Mesenchymal stem cell (in vitro differentiated cells and primary cell): ENCODE measurements around the gene MED13L.
A peak's percentile ranks its signal among the peaks of the same experiment; 100 is the strongest.

Experiments used
- DNase-seq: peaks from one replicate; pipeline ENCODE4 v3.0.0-alpha.2; 2013
- H2AFZ ChIP-seq: one replicate; pipeline ENCODE4 v1.6.1; 2013; ENCODE audit warnings: low read depth, mild to moderate bottlenecking, control low read depth, inconsistent platforms, low read length, moderate library complexity
- H2AK5ac ChIP-seq: 2 replicates; pipeline ENCODE4 v1.6.1; 2013; ENCODE audit warnings: low read length, moderate library complexity, mild to moderate bottlenecking, inconsistent platforms; ENCODE audit not compliant: severe bottlenecking
- H2BK120ac ChIP-seq: one replicate; pipeline ENCODE4 v1.6.1; 2013; ENCODE audit warnings: low read depth, mild to moderate bottlenecking, inconsistent platforms, low read length, moderate library complexity
- H2BK12ac ChIP-seq, 2 experiments: one replicate each; pipeline ENCODE4 v1.6.1; 2013; ENCODE audit warnings: inconsistent platforms in 2 of 2, low read length in 2 of 2, mild to moderate bottlenecking in 2 of 2, moderate library complexity in 2 of 2, control low read depth in 1 of 2
- H2BK15ac ChIP-seq: one replicate; pipeline ENCODE4 v1.6.1; 2013; ENCODE audit warnings: mild to moderate bottlenecking, low read depth, inconsistent platforms; ENCODE audit not compliant: poor library complexity, severe bottlenecking
- H2BK5ac ChIP-seq: 2 replicates; pipeline ENCODE4 v1.6.1; 2013; ENCODE audit warnings: low read depth, mild to moderate bottlenecking, low read length, control low read depth, inconsistent platforms; ENCODE audit not compliant: poor library complexity, severe bottlenecking
- H3K14ac ChIP-seq, 2 experiments: one replicate each; pipeline ENCODE4 v1.6.1; 2013; ENCODE audit warnings: inconsistent platforms in 2 of 2, low read length in 2 of 2, control low read depth in 1 of 2, mild to moderate bottlenecking in 1 of 2, moderate library complexity in 1 of 2
- H3K18ac ChIP-seq, 2 experiments: one replicate each; pipeline ENCODE4 v1.6.1; 2013; ENCODE audit warnings: inconsistent platforms in 2 of 2, low read length in 2 of 2, control low read depth in 1 of 2, low read depth in 1 of 2, mild to moderate bottlenecking in 1 of 2
- H3K23ac ChIP-seq, 2 experiments: one replicate each; pipeline ENCODE4 v1.6.1; 2013; ENCODE audit warnings: inconsistent platforms in 2 of 2, low read length in 2 of 2, mild to moderate bottlenecking in 2 of 2, moderate library complexity in 2 of 2, control low read depth in 1 of 2
- H3K27ac ChIP-seq: 2 replicates; pipeline ENCODE4 v1.5.1; 2013; ENCODE audit warnings: mild to moderate bottlenecking, moderate library complexity, low read length, control low read depth, inconsistent platforms; ENCODE audit not compliant: poor library complexity, severe bottlenecking
- H3K27me3 ChIP-seq, 2 experiments: 2 replicates each; pipeline versions ENCODE4 v1.6.1 to v1.7.0; 2013; ENCODE audit warnings: low read length in 2 of 2, mild to moderate bottlenecking in 2 of 2, moderate library complexity in 2 of 2, control low read depth in 1 of 2, inconsistent platforms in 1 of 2; ENCODE audit not compliant: control insufficient read depth in 1 of 2, insufficient read depth in 1 of 2
- H3K36me3 ChIP-seq, 2 experiments: 2 replicates each; pipeline versions ENCODE4 v1.6.1 to v1.7.0; 2013; ENCODE audit warnings: low read length in 2 of 2, control low read depth in 1 of 2, inconsistent platforms in 1 of 2, low read depth in 1 of 2, mild to moderate bottlenecking in 1 of 2; ENCODE audit not compliant: insufficient read depth in 2 of 2, control insufficient read depth in 1 of 2
- H3K4ac ChIP-seq, 2 experiments: one replicate each; pipeline ENCODE4 v1.6.1; 2013; ENCODE audit warnings: inconsistent platforms in 2 of 2, low read length in 2 of 2, mild to moderate bottlenecking in 2 of 2, moderate library complexity in 2 of 2, control low read depth in 1 of 2, low read depth in 1 of 2
- H3K4me1 ChIP-seq: 2 replicates; pipeline ENCODE4 v1.6.1; 2013; ENCODE audit warnings: low read depth, low read length, control low read depth; ENCODE audit not compliant: control insufficient read depth, insufficient read depth
- H3K4me2 ChIP-seq: 2 replicates; pipeline ENCODE4 v1.6.1; 2013; ENCODE audit warnings: low read length, mild to moderate bottlenecking, inconsistent platforms; ENCODE audit not compliant: poor library complexity, severe bottlenecking
- H3K4me3 ChIP-seq, 2 experiments: 2 replicates each; pipeline versions ENCODE4 v1.5.1 to v1.7.0; 2013; ENCODE audit warnings: low read length in 2 of 2, mild to moderate bottlenecking in 2 of 2, control low read depth in 1 of 2, low read depth in 1 of 2; ENCODE audit not compliant: insufficient read depth in 1 of 2
- H3K79me1 ChIP-seq: replicated peaks from 2 replicates; pipeline ENCODE4 v1.6.1; 2013; ENCODE audit warnings: mild to moderate bottlenecking, control low read depth, low read length, inconsistent platforms; ENCODE audit not compliant: poor library complexity, severe bottlenecking
- H3K9ac ChIP-seq: 2 replicates; pipeline ENCODE4 v1.7.0; 2013; ENCODE audit warnings: mild to moderate bottlenecking, low read length, moderate library complexity
- H3K9me3 ChIP-seq: 2 replicates; pipeline ENCODE4 v1.7.0; 2013; ENCODE audit warnings: mild to moderate bottlenecking, low read length; ENCODE audit not compliant: control insufficient read depth
- H4K8ac ChIP-seq: one replicate; pipeline ENCODE4 v1.6.1; 2013; ENCODE audit warnings: inconsistent platforms, mild to moderate bottlenecking, low read length, moderate library complexity
- H4K91ac ChIP-seq: one replicate; pipeline ENCODE4 v1.6.1; 2013; ENCODE audit warnings: mild to moderate bottlenecking, low read length, inconsistent platforms
- WGBS: methylation state at CpG from one replicate; pipeline ENCODE4 v1.1.7; 2013; ENCODE audit warnings: mixed read lengths; 5-methylcytosine and 5-hydroxymethylcytosine counted together

The MED13L gene

GRCh38 chr12:115988625-115989563 lies 288.6 kb downstream of the MED13L start:
- no peak for DNase-seq
- WGBS = 79% methylated on average over 8 of the region's 8 CpGs
- no peak overlapping the region for H2AK5ac ChIP-seq

GRCh38 chr12:115988212-115988611 lies 289.3 kb downstream of the MED13L start:
- no peak for DNase-seq
- Histone ChIP-seq H2AFZ (no peak overlapping the region), H3K36me3 (peaks cover 22 to 92% of the 10 kb centered on the region in 2 experiments), H3K18ac (no peak overlapping the region), H3K27ac (no peak overlapping the region), H4K91ac (no peak overlapping the region), H3K79me1 (peaks cover 37% of the 10 kb centered on the region), H2BK12ac (no peak overlapping the region), H3K4me1 (no peaks in the 10 kb centered on the region), H3K4ac (no peak overlapping the region), H2BK15ac (no peak overlapping the region), H3K27me3 (no peaks in the 10 kb centered on the region), H3K4me2 (no peak overlapping the region), H3K4me3 (no peak overlapping the region), H3K9ac (no peak overlapping the region), H3K23ac (no peak overlapping the region), H2AK5ac (no peak overlapping the region), H2BK5ac (no peak overlapping the region), H4K8ac (no peak overlapping the region), H2BK120ac (no peak overlapping the region), H3K14ac (no peak overlapping the region), H3K9me3 (no peaks in the 10 kb centered on the region)
- WGBS = 52% methylated on average over 2 of the region's 2 CpGs

More at GRCh38 chr12:115988625-115989563, 288.6 kb downstream of the MED13L start:
- Histone ChIP-seq H3K4me2 (no peak overlapping the region), H3K18ac (no peak overlapping the region), H3K14ac (no peak overlapping the region), H2BK15ac (no peak overlapping the region), H3K9ac (no peak overlapping the region), H3K79me1 (peaks cover 37% of the 10 kb centered on the region), H2BK5ac (no peak overlapping the region), H3K27me3 (no peaks in the 10 kb centered on the region), H3K4me3 (no peak overlapping the region), H3K36me3 (peaks cover 22 to 92% of the 10 kb centered on the region in 2 experiments), H4K91ac (no peak overlapping the region), H2BK12ac (peak overlapping the region in 1 of 2 experiments; percentile 33), H4K8ac (peak overlapping the region; percentile 14), H3K9me3 (no peaks in the 10 kb centered on the region), H3K23ac (no peak overlapping the region), H3K4ac (no peak overlapping the region), H2AFZ (no peak overlapping the region), H2BK120ac (no peak overlapping the region), H3K4me1 (no peaks in the 10 kb centered on the region), H3K27ac (no peak overlapping the region)

- WGBS = 99% methylated on average over 4 of the region's 4 CpGs
- Histone ChIP-seq H3K4me1 (no peaks in the 10 kb centered on the region), H3K79me1 (peaks cover 35% of the 10 kb centered on the region), H4K91ac (no peak overlapping the region), H2AK5ac (no peak overlapping the region), H2BK12ac (no peak overlapping the region), H3K18ac (no peak overlapping the region), H3K36me3 (peaks cover 23 to 93% of the 10 kb centered on the region in 2 experiments), H2BK120ac (no peak overlapping the region), H2BK15ac (no peak overlapping the region), H2BK5ac (no peak overlapping the region), H3K14ac (no peak overlapping the region), H3K23ac (no peak overlapping the region), H3K27me3 (no peaks in the 10 kb centered on the region), H4K8ac (no peak overlapping the region), H3K4me2 (no peak overlapping the region), H2AFZ (no peak overlapping the region), H3K4ac (no peak overlapping the region), H3K9ac (no peak overlapping the region), H3K9me3 (no peaks in the 10 kb centered on the region), H3K4me3 (no peak overlapping the region), H3K27ac (no peak overlapping the region)
- no peak for DNase-seq
Measured at GRCh38 chr12:115984616-115985015, 292.9 kb downstream of the MED13L start.

- H3K27me3 ChIP-seq = no peaks in the 10 kb centered on the region
- no peak for DNase-seq
Measured at GRCh38 chr12:115983226-115983798, 294.2 kb downstream of the MED13L start.

More at GRCh38 chr12:115983226-115983798, 294.2 kb downstream of the MED13L start:
- no peaks in the 10 kb centered on the region for H3K4me1 ChIP-seq
- no peak overlapping the region for H4K8ac ChIP-seq
- H2BK5ac ChIP-seq = no peak overlapping the region
- WGBS = 82% methylated on average over 5 of the region's 5 CpGs
- no peaks in the 10 kb centered on the region for H3K9me3 ChIP-seq
- H2BK15ac ChIP-seq = no peak overlapping the region
- H3K4me2 ChIP-seq = no peak overlapping the region
- peak overlapping the region in 1 of 2 experiments; percentile 13 for H2BK12ac ChIP-seq
- no peak overlapping the region for H3K9ac ChIP-seq
- H2AK5ac ChIP-seq = no peak overlapping the region
- H2BK120ac ChIP-seq = no peak overlapping the region
- H4K91ac ChIP-seq = no peak overlapping the region
- no peak overlapping the region for H3K4ac ChIP-seq
- H3K27ac ChIP-seq = no peak overlapping the region
- H2AFZ ChIP-seq = no peak overlapping the region
- peaks cover 25 to 94% of the 10 kb centered on the region in 2 experiments for H3K36me3 ChIP-seq
- no peak overlapping the region for H3K14ac ChIP-seq
- peaks cover 31% of the 10 kb centered on the region for H3K79me1 ChIP-seq
- no peak overlapping the region for H3K4me3 ChIP-seq
- H3K23ac ChIP-seq = no peak overlapping the region
- no peak overlapping the region for H3K18ac ChIP-seq
